Naive thymus-derived CD8-positive, alpha-beta T cell (primary cell): ENCODE data around the gene OR2G2. TPM values are rescaled to one million over a fixed set of nuclear protein-coding genes. Genes with fewer than 3 reads are reported as not detected.

Source experiments
- ATAC-seq, 2 donors: fragments of 150-1000 bp; cut with Tn5 transposase in 1 of 2; sonication (Bioruptor Pico), chemical (Tn5 transposase) in 1 of 2; 1 replicate in 1 of 2; 2 replicates in 1 of 2; pipeline ENCODE4 v1.10.0; 2021; ENCODE audit warnings: mild to moderate bottlenecking in 2 of 2, moderate library complexity in 2 of 2
- POLR2A ChIA-PET: fragments of 350-600 bp; sonication (Branson Sonifier 250); formaldehyde crosslinking; loops from one replicate; lab custom pipeline; 2021; ENCODE audit warnings: antibody characterized with exemption; lab: Charles Lee
- DNase-seq, 10 donors: peaks; one replicate each; pipeline versions ENCODE4 v3.0.0 to v3.0.0-alpha.2; 2020 to 2022
- H3K27ac Mint-ChIP-seq, 10 donors: one replicate each; pipeline ENCODE4 v1.8.0; 2020 to 2022; ENCODE audit warnings: mild to moderate bottlenecking in 10 of 10, mixed read lengths in 10 of 10, moderate library complexity in 4 of 10, inconsistent platforms in 1 of 10
- H3K27me3 Mint-ChIP-seq, 5 donors: one replicate each; pipeline ENCODE4 v1.8.0; 2021 to 2022; ENCODE audit warnings: mixed read lengths in 5 of 5
- H3K36me3 Mint-ChIP-seq, 3 donors: one replicate each; pipeline ENCODE4 v1.8.0; 2020 to 2022; ENCODE audit warnings: mixed read lengths in 3 of 3, mild to moderate bottlenecking in 2 of 3, inconsistent platforms in 1 of 3
- H3K4me1 Mint-ChIP-seq, 4 donors: one replicate each; pipeline ENCODE4 v1.8.0; 2021 to 2022; ENCODE audit warnings: mixed read lengths in 4 of 4
- H3K4me3 Mint-ChIP-seq, 10 donors: one replicate each; pipeline ENCODE4 v1.8.0; 2020 to 2022; ENCODE audit warnings: mild to moderate bottlenecking in 10 of 10, mixed read lengths in 10 of 10, moderate library complexity in 6 of 10, inconsistent platforms in 1 of 10
- H3K9me3 Mint-ChIP-seq, 9 donors: one replicate each; pipeline ENCODE4 v1.8.0; 2020 to 2022; ENCODE audit warnings: mixed read lengths in 9 of 9, mild to moderate bottlenecking in 3 of 9, inconsistent platforms in 1 of 9, moderate library complexity in 1 of 9
- polyA plus RNA-seq, 3 donors: library from polyadenylated mRNA; unstranded; fragments of 300-500 nt; fragmentation: Illumina TruSeq; gene quantifications; one replicate each; pipeline ENCODE4 v1.2.3, GENCODE V29; 2021
- total RNA-seq, 8 experiments: library from RNA in 2 of 8; stranded (reverse) in 2 of 8; gene quantifications; one replicate each; pipeline ENCODE4 v1.2.3 and lab custom pipeline; 2021 to 2026

Gene OR2G2, protein sequence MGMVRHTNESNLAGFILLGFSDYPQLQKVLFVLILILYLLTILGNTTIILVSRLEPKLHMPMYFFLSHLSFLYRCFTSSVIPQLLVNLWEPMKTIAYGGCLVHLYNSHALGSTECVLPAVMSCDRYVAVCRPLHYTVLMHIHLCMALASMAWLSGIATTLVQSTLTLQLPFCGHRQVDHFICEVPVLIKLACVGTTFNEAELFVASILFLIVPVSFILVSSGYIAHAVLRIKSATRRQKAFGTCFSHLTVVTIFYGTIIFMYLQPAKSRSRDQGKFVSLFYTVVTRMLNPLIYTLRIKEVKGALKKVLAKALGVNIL
- not detected for total RNA-seq
- polyA plus RNA-seq: not detected
- 0 reads per million in 6 experiments for total RNA-seq (lab: John Stamatoyannopoulos, UW)

DNA sequence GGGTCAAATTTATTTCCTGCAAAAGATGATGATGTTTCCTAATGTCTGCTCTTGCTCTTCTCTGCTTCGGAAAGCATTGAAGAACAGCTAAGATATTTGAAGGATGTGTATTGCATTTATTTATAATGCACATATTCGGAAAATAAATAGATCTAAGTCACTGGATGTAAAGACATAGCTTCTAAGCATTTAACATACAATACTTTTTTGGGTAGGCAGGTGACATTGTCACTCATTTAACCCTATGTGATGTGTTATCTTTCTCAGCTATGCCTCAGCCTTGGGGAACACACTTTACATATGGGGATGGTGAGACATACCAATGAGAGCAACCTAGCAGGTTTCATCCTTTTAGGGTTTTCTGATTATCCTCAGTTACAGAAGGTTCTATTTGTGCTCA, at the start of gene OR2G2:
TSS of gene OR2G2 (plus strand) at position 301 of the 400 bp plus-strand sequence. CDS start at position 301, 0 bp downstream.
- H3K27ac Mint-ChIP-seq: no peak within 1 kb of the TSS
- no peaks in the 10 kb centered on the region for H3K36me3 Mint-ChIP-seq
- ATAC-seq: no peak
- no peaks in the 10 kb centered on the region for H3K4me1 Mint-ChIP-seq
- no peak within 1 kb of the TSS for H3K4me3 Mint-ChIP-seq
- peaks cover 0 to 21% (median 9%) of the 10 kb centered on the region in 5 donors for H3K27me3 Mint-ChIP-seq
- peaks cover 0 to 10% (median 4%) of the 10 kb centered on the region in 9 donors for H3K9me3 Mint-ChIP-seq
- no peak for DNase-seq
- POLR2A ChIA-PET: no interaction called here

DNA sequence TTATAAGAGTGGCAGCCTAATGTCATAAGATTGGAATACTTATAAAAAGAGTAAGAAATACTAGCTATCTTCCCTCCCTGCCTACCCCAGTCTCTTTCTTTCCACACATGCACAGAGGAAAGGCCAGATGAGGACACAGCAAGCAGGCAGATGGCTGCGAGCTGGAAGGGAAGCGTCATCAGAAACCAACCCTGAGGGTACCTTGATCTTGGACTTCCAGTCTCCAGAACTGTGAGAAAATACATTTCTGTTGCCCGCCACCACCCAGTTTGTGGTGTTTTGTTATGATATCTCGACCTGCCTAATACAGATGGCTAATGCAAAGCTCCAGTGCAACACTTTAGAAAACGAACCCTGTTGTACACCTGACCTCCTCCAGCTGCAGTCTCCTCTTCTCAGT, 49.6 kb upstream of the OR2G2 start:
- no peak overlapping the region for H3K27ac Mint-ChIP-seq
- H3K36me3 Mint-ChIP-seq: no peaks in the 10 kb centered on the region
- no peak overlapping the region for H3K4me3 Mint-ChIP-seq
- DNase-seq (no peak), ATAC-seq (no peak)
- H3K4me1 Mint-ChIP-seq: peaks cover 0 to 4% (median 1%) of the 10 kb centered on the region in 4 donors
- POLR2A ChIA-PET: no interaction called here
- peaks cover 3 to 21% (median 13%) of the 10 kb centered on the region in 5 donors for H3K27me3 Mint-ChIP-seq
- H3K9me3 Mint-ChIP-seq: no peaks in the 10 kb centered on the region

DNA sequence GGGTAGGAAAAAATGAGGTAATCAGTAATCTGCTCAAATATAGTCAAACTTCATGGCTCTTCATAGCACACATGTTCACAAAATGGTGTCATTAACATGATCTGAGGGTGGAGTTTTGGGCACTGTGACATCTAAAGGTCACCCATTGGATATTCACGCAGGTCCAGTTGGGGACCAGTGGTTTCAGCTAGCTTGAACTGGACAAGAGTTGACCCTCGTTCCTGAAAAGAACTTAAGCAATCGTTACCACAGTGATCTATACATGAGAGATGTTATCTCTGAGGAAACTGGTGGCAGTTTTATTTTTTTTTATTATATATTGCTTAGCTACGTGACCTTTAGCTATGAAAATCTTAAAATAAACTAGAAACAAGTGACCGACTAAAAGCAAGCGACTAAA, 48.9 kb upstream of the OR2G2 start:
- Mint-ChIP-seq H3K27me3 (peaks cover 3 to 24% (median 13%) of the 10 kb centered on the region in 5 donors), H3K4me1 (peaks cover 0 to 4% (median 1%) of the 10 kb centered on the region in 4 donors), H3K27ac (no peak overlapping the region), H3K36me3 (no peaks in the 10 kb centered on the region), H3K4me3 (no peak overlapping the region), H3K9me3 (no peaks in the 10 kb centered on the region)
- POLR2A ChIA-PET: no interaction called here
- ATAC-seq (no peak), DNase-seq (no peak)

DNA sequence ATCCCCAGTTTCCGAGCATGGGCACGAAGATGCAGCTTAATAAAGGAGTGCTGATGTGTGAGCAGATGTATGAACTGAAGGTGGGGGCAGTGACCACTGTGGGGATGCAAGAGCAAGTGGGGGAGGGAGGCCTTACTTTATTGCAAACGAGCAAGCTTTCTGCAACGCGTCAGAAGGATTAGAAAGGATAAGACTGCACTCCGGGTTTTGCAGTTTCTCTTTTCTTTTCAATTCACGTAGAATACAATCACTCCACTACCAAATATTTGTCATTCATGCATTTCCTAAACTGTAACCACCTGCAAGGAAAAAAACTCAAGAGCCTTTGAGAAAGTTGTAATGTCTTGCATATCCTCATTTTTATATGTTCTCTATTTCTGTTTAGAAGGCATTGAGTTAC, 47.6 kb upstream of the OR2G2 start:
- DNase-seq: no peak
- peaks cover 0 to 4% (median 1%) of the 10 kb centered on the region in 4 donors for H3K4me1 Mint-ChIP-seq
- H3K4me3 Mint-ChIP-seq: no peak overlapping the region
- no peaks in the 10 kb centered on the region for H3K36me3 Mint-ChIP-seq
- POLR2A ChIA-PET: no interaction called here
- no peaks in the 10 kb centered on the region for H3K9me3 Mint-ChIP-seq
- H3K27me3 Mint-ChIP-seq: peaks cover 3 to 19% (median 13%) of the 10 kb centered on the region in 5 donors
- H3K27ac Mint-ChIP-seq: no peak overlapping the region
- ATAC-seq: no peak

DNA sequence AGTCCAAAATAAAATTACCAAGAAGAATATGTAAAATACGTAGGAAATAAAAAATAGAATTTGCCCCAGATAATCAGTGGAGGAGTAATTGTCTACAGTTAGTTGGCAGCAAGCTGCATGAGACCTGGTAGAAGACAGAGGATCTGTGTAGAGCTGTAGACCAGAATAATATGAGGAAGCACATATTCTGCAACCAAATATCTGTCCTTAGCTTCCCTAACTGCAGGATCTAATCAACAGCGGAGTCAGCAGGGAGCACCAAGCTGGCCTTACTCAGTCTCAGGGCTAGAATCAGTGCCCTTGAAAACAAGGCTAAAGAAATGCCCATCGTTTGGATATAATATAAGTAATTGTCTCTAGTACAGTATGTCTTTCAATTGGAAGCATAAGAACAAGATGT, 45.3 kb upstream of the OR2G2 start:
- no peak overlapping the region for H3K4me3 Mint-ChIP-seq

DNA sequence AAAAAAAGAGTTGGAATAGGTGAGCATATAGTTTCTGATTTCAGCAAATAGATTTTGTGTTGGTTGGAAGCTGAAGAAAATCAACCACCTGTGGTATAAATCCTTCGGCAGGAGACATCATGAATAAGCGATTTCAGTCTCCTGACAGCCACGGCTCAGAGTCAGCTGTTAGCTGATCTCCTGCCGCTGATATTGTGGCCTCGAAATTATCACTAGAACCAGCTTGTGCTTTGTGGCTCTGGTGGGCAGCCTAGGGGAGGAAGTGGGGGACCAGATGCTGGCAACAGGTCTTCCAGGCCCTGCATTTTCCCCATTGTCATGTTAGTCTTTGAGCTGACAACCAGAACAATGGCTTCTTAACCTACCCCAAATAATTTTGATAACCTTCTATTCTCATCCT, 40.1 kb upstream of the OR2G2 start:
- peak overlapping the region in 1 of 10 donors; percentile 18 for H3K4me3 Mint-ChIP-seq
- ATAC-seq (no peak), DNase-seq (peak in 1 of 10 donors; percentile 2)
- no peaks in the 10 kb centered on the region for H3K9me3 Mint-ChIP-seq
- no peak overlapping the region for H3K27ac Mint-ChIP-seq
- POLR2A ChIA-PET: no interaction called here
- peaks cover 10 to 25% (median 18%) of the 10 kb centered on the region in 5 donors for H3K27me3 Mint-ChIP-seq
- H3K4me1 Mint-ChIP-seq: peaks cover 3 to 12% (median 10%) of the 10 kb centered on the region in 4 donors
- no peaks in the 10 kb centered on the region for H3K36me3 Mint-ChIP-seq

More for the DNA sequence above, 45.3 kb upstream of the OR2G2 start:
- ATAC-seq: no peak
- Mint-ChIP-seq H3K27me3 (peaks cover 7 to 20% (median 13%) of the 10 kb centered on the region in 5 donors), H3K27ac (no peak overlapping the region), H3K4me1 (peaks cover 0 to 4% (median 1%) of the 10 kb centered on the region in 4 donors), H3K9me3 (no peaks in the 10 kb centered on the region), H3K36me3 (no peaks in the 10 kb centered on the region)
- DNase-seq: no peak
- POLR2A ChIA-PET: no interaction called here

DNA sequence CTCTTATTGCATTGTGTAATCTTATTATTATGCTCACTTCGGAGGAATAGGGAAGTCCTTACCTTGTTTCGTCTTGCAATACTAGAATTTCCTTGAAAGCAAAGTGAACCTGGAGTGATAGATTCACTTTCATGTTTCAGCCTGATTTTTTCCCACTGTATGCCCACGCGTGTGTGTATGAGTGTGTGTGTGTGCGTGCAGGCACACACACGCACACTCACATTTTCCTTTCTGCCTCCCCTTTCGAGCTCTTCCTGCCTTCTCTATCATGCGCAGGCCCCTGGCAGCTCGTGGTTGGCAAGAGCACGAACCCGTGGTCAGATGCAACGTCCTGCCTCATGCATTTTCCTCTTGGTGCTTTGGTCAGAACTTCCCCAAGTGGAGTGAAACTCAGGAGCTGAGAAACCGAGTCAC, 39.4 kb upstream of the OR2G2 start, which contains the start of gene GCSAML:
TSS of gene GCSAML (plus strand) at position 366 of the 414 bp plus-strand sequence. CDS start 58 bp downstream, outside the sequence.
- POLR2A ChIA-PET: no interaction called here
- H3K4me3 Mint-ChIP-seq: peak within 1 kb of the TSS in 4 of 10 donors; percentile 4 to 47 (median 32)
- no peaks in the 10 kb centered on the region for H3K36me3 Mint-ChIP-seq
- H3K4me1 Mint-ChIP-seq: peaks cover 3 to 12% (median 10%) of the 10 kb centered on the region in 4 donors
- DNase-seq: no peak
- H3K27me3 Mint-ChIP-seq: peaks cover 10 to 25% (median 18%) of the 10 kb centered on the region in 5 donors
- no peak for ATAC-seq
- H3K9me3 Mint-ChIP-seq: no peaks in the 10 kb centered on the region
- peak within 1 kb of the TSS in 2 of 10 donors; percentile 10 to 76 for H3K27ac Mint-ChIP-seq

DNA sequence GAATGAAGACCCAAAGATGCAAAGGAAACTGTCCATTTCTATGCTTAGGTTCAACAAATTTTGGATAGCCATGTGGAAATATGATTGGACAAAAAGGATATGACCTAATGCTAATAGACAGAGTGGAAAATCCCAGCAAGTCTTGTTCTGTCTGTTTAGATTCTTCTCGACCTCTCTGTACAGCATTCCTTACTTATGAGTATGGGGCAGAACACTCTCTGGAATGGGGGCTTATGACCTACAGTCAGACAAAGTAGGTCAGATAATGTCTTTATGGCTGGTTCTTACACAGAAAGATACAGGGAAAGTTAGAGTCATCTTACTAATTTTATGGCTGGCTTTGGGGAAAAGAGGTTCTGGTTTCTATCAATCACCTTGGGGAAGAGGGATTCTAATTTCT, 36.4 kb upstream of the OR2G2 start:
- peaks cover 3 to 12% (median 10%) of the 10 kb centered on the region in 4 donors for H3K4me1 Mint-ChIP-seq
- no peaks in the 10 kb centered on the region for H3K9me3 Mint-ChIP-seq
- no peak for ATAC-seq
- POLR2A ChIA-PET: no interaction called here
- DNase-seq: no peak
- no peak overlapping the region for H3K4me3 Mint-ChIP-seq
- H3K27ac Mint-ChIP-seq: peak overlapping the region in 1 of 10 donors; percentile 46
- H3K27me3 Mint-ChIP-seq: peaks cover 8 to 25% (median 16%) of the 10 kb centered on the region in 5 donors
- H3K36me3 Mint-ChIP-seq: no peaks in the 10 kb centered on the region

DNA sequence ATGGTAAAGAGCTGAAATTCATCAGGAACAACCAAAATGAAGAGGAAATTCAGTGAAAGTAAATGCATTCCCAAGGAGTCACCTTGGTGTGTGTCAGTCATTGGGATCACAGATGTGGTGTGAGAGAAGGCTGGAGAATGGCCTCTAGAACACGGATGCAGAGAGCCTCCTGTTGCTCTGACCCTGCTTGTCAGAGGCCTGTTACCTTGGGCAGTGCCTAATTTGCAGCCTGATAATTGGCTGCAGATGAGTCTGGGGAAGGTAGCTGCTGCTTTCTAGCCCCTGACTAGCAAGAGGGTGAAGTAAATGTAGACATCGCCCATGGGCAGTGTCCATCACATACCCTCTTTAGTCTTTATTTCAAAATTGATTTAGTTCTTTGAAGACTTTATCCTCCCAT, 35.9 kb upstream of the OR2G2 start:
- no peak overlapping the region for H3K27ac Mint-ChIP-seq
- H3K36me3 Mint-ChIP-seq: no peaks in the 10 kb centered on the region
- H3K4me3 Mint-ChIP-seq: no peak overlapping the region
- peaks cover 7 to 25% (median 16%) of the 10 kb centered on the region in 5 donors for H3K27me3 Mint-ChIP-seq
- POLR2A ChIA-PET: no interaction called here
- no peak for ATAC-seq
- DNase-seq: no peak
- H3K4me1 Mint-ChIP-seq: peaks cover 3 to 12% (median 10%) of the 10 kb centered on the region in 4 donors
- H3K9me3 Mint-ChIP-seq: no peaks in the 10 kb centered on the region

DNA sequence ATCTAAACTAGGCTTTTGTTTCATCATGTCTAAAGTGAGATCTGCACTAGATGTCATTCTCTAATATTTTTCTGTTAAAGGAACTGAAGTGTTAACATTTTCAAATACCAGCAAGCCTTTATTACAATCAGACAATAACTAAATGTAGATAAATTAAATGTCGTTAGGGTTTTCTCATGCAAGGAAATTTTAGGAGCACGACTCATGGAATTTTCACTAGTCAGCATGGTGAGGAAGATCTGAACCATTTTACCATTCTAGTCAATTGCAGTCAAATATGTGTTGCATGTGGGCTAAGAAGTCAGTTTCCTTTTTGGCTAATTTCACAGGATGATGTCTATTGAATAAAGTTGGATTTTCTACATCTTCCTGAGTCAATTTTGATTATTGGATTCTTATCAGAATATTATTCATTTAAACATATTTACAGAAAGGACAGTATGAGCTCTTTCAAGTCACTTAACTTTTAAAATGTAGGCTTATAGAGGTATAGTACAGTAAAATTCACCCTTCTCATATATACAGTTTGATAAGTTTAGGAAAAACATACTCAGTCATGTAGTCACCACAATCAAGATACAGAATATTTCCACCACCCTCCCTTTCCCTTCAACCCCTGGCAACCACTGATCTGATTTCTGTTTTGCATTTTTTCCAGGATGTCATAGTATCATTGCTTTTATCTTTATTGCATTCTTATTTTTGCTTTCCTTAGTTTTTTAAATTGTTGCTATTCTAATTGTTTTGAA, 30.1 kb upstream of the OR2G2 start:
- Mint-ChIP-seq H3K9me3 (no peaks in the 10 kb centered on the region), H3K4me3 (no peak overlapping the region), H3K4me1 (no peaks in the 10 kb centered on the region), H3K27me3 (peaks cover 0 to 1% (median 0%) of the 10 kb centered on the region in 5 donors), H3K36me3 (no peaks in the 10 kb centered on the region), H3K27ac (no peak overlapping the region)
- DNase-seq: no peak
- ATAC-seq: no peak
- POLR2A ChIA-PET: no interaction called here

DNA sequence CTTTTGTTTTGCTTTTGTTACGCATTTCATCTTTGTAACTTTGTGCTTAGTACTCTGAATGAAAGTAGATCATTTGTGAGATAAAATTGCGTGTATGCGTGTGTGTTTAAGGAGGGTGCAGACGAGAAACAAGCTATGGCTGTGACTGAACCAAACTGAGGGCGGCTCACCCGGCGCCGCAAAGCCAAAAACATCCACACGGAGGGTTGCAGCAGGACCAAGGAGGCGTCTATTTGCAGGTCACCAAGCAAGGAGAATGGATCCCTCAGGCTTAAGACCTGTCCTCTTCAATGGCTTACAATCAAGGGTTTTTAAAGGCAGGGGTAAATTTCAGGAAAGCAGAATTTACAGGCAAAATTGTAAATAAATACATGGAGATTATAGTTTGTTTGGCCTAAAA, 26.4 kb upstream of the OR2G2 start:
- Mint-ChIP-seq H3K4me1 (no peaks in the 10 kb centered on the region), H3K27ac (no peak overlapping the region), H3K36me3 (no peaks in the 10 kb centered on the region), H3K9me3 (no peaks in the 10 kb centered on the region), H3K27me3 (peaks cover 0 to 1% (median 0%) of the 10 kb centered on the region in 5 donors), H3K4me3 (no peak overlapping the region)
- no peak for DNase-seq
- ATAC-seq: no peak
- POLR2A ChIA-PET: no interaction called here

DNA sequence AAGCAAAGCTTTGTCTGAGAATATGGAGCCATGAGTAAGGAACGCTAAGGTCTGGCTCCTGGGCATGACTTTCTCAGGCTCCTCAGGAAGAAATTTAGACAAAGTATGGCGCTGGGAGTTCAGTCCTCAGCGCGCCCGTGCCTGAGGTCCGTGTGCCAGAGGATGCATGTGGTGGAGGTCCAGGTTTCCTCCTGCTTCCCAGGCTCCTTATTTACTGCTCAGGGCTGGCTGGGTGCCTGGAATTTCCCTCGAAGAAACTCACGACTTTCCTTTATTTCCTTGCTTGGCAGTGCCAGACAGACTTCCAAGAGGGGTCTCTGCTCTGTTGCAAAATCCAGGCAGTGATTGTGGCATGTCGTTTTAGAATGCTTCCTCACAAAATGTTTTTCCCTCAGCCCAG, 26.0 kb upstream of the OR2G2 start:
- H3K4me1 Mint-ChIP-seq: no peaks in the 10 kb centered on the region
- no peaks in the 10 kb centered on the region for H3K9me3 Mint-ChIP-seq
- peaks cover 0 to 1% (median 0%) of the 10 kb centered on the region in 5 donors for H3K27me3 Mint-ChIP-seq

DNA sequence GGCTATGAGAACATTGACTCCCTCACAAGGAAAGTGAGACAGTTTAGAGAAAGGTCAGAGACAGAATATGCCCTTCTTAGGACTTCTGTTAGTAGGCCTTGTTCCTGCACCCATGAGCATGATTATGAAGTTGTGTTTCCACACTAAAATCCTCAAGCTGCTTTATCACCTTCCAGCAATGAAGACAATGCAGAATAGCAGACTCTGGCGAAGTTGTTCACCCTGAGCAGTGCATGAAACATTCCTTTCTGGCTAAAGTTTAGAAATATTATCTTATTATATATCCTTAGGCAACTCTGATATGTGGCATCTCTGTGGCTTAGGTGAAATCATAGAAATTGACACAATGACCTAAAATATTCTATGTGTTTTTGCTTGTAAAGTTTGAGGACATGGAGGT, 13.9 kb upstream of the OR2G2 start:
- peaks cover 6 to 31% (median 17%) of the 10 kb centered on the region in 9 donors for H3K9me3 Mint-ChIP-seq
- peaks cover 0 to 19% (median 7%) of the 10 kb centered on the region in 5 donors for H3K27me3 Mint-ChIP-seq
- peaks cover 0 to 22% (median 2%) of the 10 kb centered on the region in 3 donors for H3K36me3 Mint-ChIP-seq
- no peaks in the 10 kb centered on the region for H3K4me1 Mint-ChIP-seq
- no peak overlapping the region for H3K27ac Mint-ChIP-seq
- no peak for ATAC-seq
- H3K4me3 Mint-ChIP-seq: no peak overlapping the region
- POLR2A ChIA-PET: no interaction called here
- DNase-seq: no peak

More for the DNA sequence above, 26.0 kb upstream of the OR2G2 start:
- no peak for DNase-seq
- H3K36me3 Mint-ChIP-seq: no peaks in the 10 kb centered on the region
- H3K27ac Mint-ChIP-seq: no peak overlapping the region
- ATAC-seq: no peak
- no peak overlapping the region for H3K4me3 Mint-ChIP-seq
- POLR2A ChIA-PET: interaction anchor here (0.6 kb wide), 1 partner anchor 8 kb away, joined by 3 read pairs; no protein-coding TSS in a partner anchor
